ENCODE measurements around the gene TBX15.

TBX15 gene

DNA sequence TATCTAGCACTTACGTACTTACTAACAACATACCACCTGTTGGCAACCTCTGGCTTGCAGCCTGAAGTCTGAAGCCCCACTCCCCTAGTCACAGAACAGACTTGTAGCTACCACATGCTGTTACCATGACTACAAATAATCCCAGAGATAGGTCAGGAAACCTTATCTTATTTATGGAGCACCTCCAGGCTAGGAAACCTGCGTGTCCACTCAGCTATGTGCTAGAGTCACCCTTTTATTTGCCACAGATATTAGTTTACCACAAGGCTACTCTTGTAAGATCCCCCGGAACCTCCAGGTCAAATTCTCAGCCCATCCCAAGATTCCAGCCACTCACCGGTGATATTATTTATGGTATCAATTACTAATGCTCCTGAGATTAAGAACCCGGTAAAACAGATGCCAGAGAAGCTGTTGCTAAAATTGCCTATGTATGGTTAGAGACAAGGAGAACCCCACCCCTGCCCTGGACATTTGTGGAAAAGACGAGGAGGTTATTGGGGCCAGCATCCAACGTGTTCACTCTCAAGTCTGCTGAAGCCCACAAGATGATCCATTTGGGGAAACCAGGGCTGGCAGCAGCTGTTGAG lies 116.5 kb downstream of the TBX15 start:
- no peak overlapping the region for H3K4me3 ChIP-seq (ENCODE audit: low read depth, low read length)
- TF ChIP-seq, protein P1, sequence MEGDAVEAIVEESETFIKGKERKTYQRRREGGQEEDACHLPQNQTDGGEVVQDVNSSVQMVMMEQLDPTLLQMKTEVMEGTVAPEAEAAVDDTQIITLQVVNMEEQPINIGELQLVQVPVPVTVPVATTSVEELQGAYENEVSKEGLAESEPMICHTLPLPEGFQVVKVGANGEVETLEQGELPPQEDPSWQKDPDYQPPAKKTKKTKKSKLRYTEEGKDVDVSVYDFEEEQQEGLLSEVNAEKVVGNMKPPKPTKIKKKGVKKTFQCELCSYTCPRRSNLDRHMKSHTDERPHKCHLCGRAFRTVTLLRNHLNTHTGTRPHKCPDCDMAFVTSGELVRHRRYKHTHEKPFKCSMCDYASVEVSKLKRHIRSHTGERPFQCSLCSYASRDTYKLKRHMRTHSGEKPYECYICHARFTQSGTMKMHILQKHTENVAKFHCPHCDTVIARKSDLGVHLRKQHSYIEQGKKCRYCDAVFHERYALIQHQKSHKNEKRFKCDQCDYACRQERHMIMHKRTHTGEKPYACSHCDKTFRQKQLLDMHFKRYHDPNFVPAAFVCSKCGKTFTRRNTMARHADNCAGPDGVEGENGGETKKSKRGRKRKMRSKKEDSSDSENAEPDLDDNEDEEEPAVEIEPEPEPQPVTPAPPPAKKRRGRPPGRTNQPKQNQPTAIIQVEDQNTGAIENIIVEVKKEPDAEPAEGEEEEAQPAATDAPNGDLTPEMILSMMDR (IDR thresholded peaks at IDR 0.05; ENCODE audit: low read depth, low read length, missing control alignments) = no peak
- DNase-seq (ENCODE audit: low read depth) = no peak

DNA sequence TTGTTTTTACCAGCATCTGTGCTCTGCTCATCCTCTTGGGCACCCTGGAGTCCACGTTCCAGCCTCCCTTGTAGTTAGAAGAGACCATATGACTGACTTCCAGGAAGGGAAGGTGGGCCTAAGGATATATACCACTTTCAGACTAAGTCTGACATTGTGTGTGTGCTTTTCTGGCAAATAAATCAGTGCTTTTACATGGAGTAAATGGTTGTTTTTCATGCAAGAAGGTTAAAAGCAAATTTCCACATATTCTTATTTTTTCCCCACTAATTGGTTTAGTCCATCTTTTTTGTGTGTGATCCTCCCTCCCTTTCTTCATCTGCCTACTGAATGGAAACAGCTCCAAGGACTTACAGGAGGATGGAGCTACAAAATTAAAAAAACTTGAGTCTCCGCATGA lies 119.8 kb downstream of the TBX15 start:
- no peak overlapping the region for H3K4me3 ChIP-seq (ENCODE audit: low read depth, low read length)
- TF ChIP-seq, protein P1 (IDR thresholded peaks at IDR 0.05; ENCODE audit: low read depth, low read length, missing control alignments) = no peak
- no peak for DNase-seq (ENCODE audit: low read depth)

DNA sequence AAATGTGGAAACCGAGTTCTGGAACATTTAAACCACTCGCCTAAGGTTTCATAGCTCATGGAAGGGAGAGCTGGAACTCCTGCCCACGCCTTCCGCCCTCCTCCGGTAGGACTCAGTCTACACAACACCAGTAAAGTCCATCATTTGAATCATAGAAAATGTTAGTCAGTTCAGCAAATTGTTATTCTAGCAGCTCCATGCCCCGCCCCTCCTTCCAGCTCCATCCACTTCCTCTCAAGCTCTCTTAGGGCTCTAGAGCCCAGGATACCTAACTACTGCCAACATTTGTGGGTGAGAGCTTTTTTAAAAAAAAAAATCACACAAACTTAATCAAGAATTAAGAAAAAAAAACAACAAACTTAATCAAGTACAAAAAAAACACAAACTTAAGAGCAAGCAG lies 121.8 kb downstream of the TBX15 start:
- DNase-seq (ENCODE audit: low read depth) = no peak
- TF ChIP-seq, protein P1 (IDR thresholded peaks at IDR 0.05; ENCODE audit: low read depth, low read length, missing control alignments) = no peak
- no peak overlapping the region for H3K4me3 ChIP-seq (ENCODE audit: low read depth, low read length)

DNA sequence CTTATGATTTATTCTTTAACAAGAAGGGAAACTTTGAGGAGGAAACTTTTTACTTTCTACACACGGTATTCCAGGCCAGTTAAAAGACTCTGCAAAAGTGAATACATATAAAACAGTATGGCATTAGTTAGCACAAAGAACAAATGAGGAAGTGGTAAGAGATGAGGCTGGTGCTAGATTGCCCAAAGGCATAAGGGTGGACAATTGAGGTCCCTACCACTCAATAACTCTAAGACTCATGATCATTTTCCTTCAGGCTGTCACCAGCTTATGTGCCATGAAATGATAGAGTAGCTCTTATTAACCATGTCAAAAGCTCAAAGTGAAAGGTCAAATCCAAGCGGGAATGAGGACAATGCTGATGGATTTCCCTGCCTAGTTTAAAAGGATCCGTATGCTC lies 124.5 kb downstream of the TBX15 start:
- H3K4me3 ChIP-seq (ENCODE audit: low read depth, low read length) = no peak overlapping the region
- DNase-seq (ENCODE audit: low read depth) = no peak
- TF ChIP-seq, protein P1 (IDR thresholded peaks at IDR 0.05; ENCODE audit: low read depth, low read length, missing control alignments) = no peak

DNA sequence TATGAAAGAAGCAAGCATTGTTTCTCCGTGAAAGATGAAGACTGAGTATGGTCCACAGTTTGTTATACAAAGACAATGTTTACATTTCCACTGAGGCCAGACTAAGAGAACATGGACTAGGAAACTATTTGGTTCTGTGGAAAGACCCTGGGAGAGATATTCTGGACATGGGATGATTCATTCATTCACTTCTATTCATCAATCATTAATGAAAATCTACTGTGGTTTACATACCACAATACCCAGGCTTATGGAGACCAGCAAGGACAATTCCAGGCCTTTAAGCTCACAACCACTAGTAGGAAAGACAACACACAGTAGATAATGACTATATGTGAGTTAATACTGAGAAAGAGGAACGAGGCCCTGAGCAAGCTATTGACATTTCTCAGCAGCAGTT lies 125.4 kb downstream of the TBX15 start:
- DNase-seq (ENCODE audit: low read depth) = no peak

DNA sequence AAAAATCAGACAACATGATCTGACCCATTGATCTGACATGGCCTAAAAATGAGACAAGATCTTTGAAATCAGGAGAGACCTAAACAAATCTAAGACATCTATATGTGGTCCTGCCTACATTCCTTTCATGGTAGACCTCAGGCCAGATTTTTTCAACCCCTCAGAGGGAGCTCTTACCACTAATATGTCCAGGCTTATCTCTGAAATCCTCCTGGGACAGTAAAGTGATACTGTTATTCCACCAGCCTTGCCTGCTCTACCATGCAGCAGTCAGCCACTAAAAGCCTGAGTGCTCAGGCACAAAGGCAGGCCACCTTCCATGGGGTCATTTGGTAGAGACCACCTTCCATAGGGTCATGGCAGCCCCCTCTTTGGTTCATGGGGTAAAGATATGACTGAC lies 126.9 kb downstream of the TBX15 start:
- TF ChIP-seq, protein P1 (IDR thresholded peaks at IDR 0.05; ENCODE audit: low read depth, low read length, missing control alignments) = no peak
- no peak for DNase-seq (ENCODE audit: low read depth)
- H3K4me3 ChIP-seq (ENCODE audit: low read depth, low read length) = no peak overlapping the region

More for the DNA sequence above, 125.4 kb downstream of the TBX15 start:
- TF ChIP-seq, protein P1 (IDR thresholded peaks at IDR 0.05; ENCODE audit: low read depth, low read length, missing control alignments) = no peak
- H3K4me3 ChIP-seq (ENCODE audit: low read depth, low read length) = no peak overlapping the region

DNA sequence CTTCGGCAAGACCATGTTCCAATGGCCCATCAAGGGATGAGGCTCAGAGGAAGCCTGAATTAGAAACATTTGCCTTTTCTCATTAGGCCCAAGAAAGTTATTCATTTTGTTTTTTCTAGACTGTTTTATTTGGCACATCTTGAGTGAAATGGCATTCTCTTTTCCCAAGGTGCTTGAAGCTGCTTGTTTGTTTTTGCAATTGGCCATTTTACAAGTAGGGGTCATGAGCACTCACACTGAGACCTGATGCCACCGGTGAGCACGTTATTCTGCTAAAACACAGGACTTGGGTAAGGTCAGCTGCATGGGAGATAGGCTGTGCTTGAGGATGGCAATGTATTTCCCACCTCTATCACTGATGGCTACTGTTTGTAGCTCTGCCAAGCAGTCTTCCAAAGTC lies 128.1 kb downstream of the TBX15 start:
- no peak overlapping the region for H3K4me3 ChIP-seq (ENCODE audit: low read depth, low read length)
- DNase-seq (ENCODE audit: low read depth) = no peak
- TF ChIP-seq, protein P1 (IDR thresholded peaks at IDR 0.05; ENCODE audit: low read depth, low read length, missing control alignments) = no peak
